ENCODE measurements around the gene NELL1.

- no peak for TF ChIP-seq POLR2A (IDR thresholded peaks at IDR 0.05)
- TF ChIP-seq EP300 (IDR thresholded peaks at IDR 0.05; ENCODE audit: low read depth) = no peak
- no peak for TF ChIP-seq POLR2AphosphoS5 (IDR thresholded peaks at IDR 0.05)
- TF ChIP-seq CTCF (IDR thresholded peaks at IDR 0.05) = no peak
These were observed 593.6 kb downstream of the NELL1 start for GRCh38 chr11:21262992-21263391.

All from transverse colon (tissue), 4 donors.